Activated T-cell treated with anti-CD3 and anti-CD28 coated beads for 1 hour (primary cell): ENCODE data around the gene SART1.

Source experiments
- DNase-seq: peaks from one replicate; pipeline ENCODE4 v3.0.0-alpha.2; 2020; ENCODE audit warnings: low read depth

Gene SART1

DNA sequence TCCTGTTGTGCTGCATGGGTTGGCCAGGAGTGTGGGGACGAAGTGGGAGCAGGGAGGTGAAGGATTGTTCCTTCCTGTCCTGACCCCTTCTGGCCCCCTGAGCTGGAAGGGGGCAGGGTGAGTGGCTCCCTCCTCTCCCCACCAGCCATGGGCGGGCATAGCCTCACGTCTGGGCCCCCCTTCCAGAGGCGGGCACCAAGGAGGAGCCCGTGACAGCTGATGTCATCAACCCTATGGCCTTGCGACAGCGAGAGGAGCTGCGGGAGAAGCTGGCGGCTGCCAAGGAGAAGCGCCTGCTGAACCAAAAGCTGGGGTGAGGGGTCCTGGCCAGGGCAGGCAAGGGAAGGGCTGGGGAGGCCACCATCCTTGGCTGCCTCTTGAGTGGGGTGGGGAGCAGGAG is 3.4 kb downstream of the SART1 start:
- DNase-seq: no peak

GRCh38 chr11:65965986-65966762 is 4.6 kb downstream of the SART1 start:
- DNase-seq: no peak

- DNase-seq: no peak
Observed at GRCh38 chr11:65967329-65967934, 5.9 kb downstream of the SART1 start.

- no peak for DNase-seq
Observed at GRCh38 chr11:65968600-65969482, 7.3 kb downstream of the SART1 start.

DNA sequence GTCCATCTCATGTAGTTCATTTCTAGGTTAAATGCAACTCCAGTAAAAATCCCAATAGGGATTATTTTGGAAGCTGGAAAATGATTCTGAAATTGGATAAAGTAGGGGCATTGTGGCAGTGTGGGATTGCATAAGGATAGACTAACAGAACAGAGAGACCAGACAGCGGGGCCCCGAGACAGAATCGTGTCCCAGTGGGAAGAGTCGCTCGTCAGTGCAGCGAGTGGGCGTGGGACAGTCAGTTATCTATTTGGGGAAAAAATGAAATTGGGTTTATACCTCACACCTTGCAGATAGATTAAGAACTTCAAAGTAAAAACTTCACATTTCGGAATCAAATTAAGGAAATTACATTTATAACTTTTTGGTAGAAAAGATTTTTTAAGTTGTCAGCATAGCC is 10.6 kb downstream of the SART1 start:
- DNase-seq: no peak

DNA sequence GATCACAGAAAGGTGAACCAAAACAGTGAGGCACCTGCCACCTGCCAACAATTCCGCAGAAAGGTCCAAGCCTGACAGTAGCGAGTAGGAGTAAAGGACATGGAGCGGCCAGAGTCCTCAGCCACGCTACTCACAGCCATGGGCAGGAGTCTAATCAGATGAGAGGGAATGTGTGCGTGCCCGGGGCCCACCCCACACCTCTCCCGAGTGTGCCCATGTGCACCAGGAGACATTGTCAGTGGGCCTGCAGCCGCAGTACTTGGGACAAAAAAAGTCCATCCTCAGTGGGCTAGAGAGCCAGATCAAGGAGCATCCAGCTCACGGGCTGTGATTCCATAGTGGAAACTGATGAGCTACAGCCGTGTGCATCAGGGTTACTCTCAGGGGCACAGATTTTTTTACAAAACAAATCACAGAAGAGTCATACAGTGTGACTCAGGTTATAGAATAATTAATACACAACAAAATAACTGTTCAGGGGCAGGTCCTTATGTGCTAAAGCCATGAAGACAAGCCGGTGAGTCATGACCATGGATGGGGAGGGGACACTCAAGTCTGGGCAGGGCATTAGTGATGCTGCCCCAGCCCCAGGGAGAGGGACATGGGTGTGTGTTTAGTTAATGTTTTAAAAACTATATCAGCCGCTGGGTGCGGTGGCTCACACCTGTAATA is 12.0 kb downstream of the SART1 start:
- no peak for DNase-seq

DNA sequence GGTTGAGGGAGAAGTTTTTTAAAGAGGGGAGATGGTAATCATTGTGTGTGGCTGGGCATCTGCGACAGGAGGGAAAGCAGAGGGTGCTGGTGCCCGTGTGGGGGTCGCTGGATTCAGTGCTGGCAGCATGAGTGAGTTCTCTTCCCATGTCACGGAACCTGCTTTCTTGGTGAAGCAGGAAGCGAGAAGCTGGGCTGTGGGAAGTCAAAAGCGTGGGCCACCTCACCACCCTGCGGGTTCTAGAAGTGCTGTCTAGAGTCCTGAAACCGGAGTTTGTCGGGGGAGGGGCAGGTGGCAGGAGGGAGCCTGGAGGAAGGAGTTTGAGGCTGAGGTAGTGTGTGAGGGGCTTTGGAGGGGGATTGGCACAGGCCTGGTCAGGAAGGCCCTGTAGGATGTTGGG is 14.2 kb downstream of the SART1 start:
- no peak for DNase-seq

GRCh38 chr11:65976216-65977176 is 15.0 kb downstream of the SART1 start:
- no peak for DNase-seq

DNA sequence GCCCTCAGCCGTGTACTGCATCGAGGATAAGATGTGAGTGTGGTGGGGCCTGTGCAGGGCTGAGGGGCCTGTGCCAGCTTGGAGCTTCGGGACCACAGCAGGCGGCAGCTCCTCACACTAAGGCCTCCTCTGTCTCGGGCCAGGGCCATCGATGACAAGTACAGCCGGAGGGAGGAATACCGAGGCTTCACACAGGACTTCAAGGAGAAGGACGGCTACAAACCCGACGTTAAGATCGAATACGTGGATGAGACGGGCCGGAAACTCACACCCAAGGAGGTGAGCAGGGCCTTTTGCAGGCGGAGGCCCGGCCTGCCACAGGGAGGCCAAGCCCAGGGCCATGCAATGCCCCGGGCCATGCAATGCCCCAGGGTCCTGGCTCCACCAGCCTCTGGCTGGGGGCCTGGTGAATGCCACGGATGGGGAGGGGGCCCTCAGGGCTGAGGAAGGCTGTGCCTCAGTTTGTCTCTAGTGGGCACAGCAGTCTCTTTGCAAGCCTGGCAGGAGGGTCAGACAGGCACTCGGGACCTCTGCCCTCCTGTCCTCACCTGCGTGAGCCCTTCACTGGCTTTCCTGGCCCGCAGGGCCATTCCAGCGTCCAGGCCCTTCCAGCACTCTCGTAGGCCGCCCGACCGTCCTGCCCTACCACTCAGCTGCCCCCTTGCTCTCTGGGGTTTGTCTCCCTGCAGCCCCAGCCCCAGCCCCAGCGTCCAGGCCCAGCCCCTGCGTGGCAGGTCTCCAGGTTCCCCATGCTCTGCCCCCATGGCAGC is 16.3 kb downstream of the SART1 start:
- DNase-seq: no peak

GRCh38 chr11:65978391-65979238 is 17.1 kb downstream of the SART1 start:
- no peak for DNase-seq

GRCh38 chr11:65979261-65979759 is 17.8 kb downstream of the SART1 start:
- no peak for DNase-seq

DNA sequence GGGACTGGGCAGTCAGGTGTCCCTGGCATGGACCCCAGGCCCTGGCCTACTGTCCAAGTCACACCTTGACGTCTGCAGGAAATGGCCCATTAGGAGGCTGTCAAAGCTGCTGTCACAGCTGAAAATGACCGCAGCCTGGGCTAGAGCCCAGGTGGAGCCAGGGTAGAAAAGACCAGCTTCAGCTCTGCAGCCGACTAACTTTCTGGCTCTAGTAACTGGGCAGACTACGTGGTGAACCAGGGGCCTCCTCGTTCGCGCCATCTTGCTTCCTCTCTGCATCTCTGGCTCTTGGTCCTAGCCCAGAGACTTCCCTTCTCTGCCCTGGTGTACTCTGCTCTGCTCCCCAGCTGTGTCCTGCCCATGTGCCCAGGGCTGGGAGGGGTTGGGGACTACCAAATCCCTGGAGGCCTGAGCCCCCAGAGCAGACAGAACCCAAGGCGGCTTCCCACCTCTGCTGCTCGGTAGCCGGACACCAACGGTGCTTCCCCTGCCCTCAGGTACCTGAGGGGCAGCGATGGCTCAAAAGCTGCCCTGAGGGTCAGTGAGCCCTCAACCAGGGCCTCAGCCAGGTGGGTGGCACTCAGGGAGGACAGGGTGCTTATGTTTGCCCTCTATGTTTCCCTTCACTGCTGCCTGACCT is 19.7 kb downstream of the SART1 start:
- no peak for DNase-seq

- DNase-seq: no peak
Observed at GRCh38 chr11:65981972-65982823, 20.7 kb downstream of the SART1 start.

DNA sequence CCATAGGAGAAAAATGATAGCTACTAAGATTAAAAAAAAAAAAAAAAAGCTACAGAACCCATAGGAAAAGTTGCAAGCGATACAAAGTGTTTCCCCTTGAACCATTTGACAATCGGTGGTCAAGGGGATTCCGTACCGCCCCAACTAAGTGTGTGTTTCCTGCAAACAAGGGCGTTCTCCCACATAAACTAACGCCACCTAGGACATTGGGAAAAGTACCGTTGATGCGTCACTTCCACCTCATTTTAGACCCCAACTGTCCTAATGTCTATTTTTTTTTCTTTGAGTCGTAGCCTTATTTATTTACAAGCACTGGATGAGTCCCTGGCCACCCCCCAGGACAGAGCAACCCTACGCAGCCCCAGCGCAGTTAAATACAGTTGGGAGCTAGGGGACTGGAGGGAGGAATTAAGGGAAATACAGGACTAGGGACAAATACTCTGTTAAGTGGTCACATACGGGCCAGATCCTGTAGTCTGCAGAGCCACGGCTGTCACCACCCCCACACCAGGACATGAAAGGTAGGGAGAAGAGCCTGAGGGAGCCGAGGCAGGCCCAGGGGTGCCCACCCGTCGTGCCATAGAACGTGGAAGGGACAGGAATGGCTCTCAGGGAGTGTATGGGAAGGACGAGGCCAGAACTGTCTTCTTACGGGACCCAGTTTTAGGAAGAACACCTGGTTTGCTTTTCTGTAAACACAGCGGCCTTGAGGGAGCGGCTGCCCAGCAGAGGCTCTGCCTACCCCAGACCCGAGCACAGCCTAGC is 21.5 kb downstream of the SART1 start:
- no peak for DNase-seq

- DNase-seq: no peak
Observed at GRCh38 chr11:65983589-65983987, 22.1 kb downstream of the SART1 start.

DNA sequence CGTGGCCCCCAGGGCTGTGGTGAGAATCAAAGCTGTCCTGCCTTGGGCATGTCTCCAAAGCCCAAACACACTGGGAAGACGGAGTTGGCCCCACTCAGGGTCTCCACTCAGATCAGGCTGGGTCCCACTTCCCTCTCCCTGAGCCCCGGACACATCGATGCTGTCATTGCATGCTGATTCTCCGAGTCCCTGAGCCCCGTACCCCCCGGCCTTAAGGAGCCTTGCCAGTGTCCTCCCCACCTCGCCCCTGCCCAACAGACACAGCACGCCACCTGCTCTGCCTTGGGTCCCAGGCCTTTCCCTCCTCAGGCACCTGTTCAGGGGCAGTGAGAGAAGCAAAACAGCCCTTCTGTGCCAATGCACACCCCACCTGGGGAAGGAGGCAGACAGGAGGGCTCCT is 25.8 kb downstream of the SART1 start:
- DNase-seq: no peak
